Left ventricle myocardium inferior (tissue), 1 donor: ENCODE measurements around the gene CDYL2. TPM values are rescaled to one million over a fixed set of nuclear protein-coding genes. Genes with fewer than 3 reads are reported as not detected.
"Not testable (repeated sequence)": the region's sequence is repeated elsewhere in the genome, so short reads cannot be mapped to it uniquely, and the experiment has no call there.

Experiments
- DNase-seq: peaks from one replicate; pipeline ENCODE4 v3.0.0-alpha.2; 2020
- H3K27ac ChIP-seq: fragments of 200-600 bp; replicated peaks from 2 replicates; pipeline ENCODE4 v1.8.0; 2021
- H3K27me3 ChIP-seq: fragments of 200-600 bp; 2 replicates; pipeline ENCODE4 v1.8.0; 2021; ENCODE audit warnings: low read depth
- H3K36me3 ChIP-seq: fragments of 200-600 bp; 2 replicates; pipeline ENCODE4 v1.8.0; 2021
- H3K4me1 ChIP-seq: fragments of 200-600 bp; 2 replicates; pipeline ENCODE4 v1.8.0; 2021
- H3K4me3 ChIP-seq: fragments of 200-600 bp; 2 replicates; pipeline ENCODE4 v1.8.0; 2021; ENCODE audit warnings: mild to moderate bottlenecking, moderate library complexity
- H3K9me3 ChIP-seq: fragments of 200-600 bp; replicated peaks from 2 replicates; pipeline ENCODE4 v1.8.0; 2021
- intact Hi-C: fragments of 100-400 bp; cut with micrococcal nuclease; formaldehyde crosslinking; loops from one replicate; pipeline ENCODE4 v1.11.0; 2022
- total RNA-seq: library from RNA; stranded (reverse); fragmentation: NEBNext Ultra II Directional; extraction: Animal tissue kit (Norgen Biotek cat#: 25700); gene quantifications from one replicate; pipeline ENCODE4 v1.2.1, GENCODE V29; 2021
- TF ChIP-seq, protein P1 (sequence below): fragments of 200-600 bp; IDR thresholded peaks from 2 replicates; pipeline ENCODE4 v1.8.0; 2021; ENCODE audit warnings: antibody characterized with exemption, mild to moderate bottlenecking, borderline replicate concordance
- donor health status: DM: no; HTN: yes; CAD: no; lungs with severe emphysema.

The CDYL2 gene
- total RNA-seq, 1 donor from 2014 or later = 3.2 TPM

GRCh38 chr16:80654094-80654862 lies 150.1 kb downstream of the CDYL2 start:
- H3K4me3 ChIP-seq = no peak overlapping the region
- no peak for DNase-seq
- H3K9me3 ChIP-seq = peaks cover 16% of the 10 kb centered on the region
- no peaks in the 10 kb centered on the region for H3K27me3 ChIP-seq
- no peaks in the 10 kb centered on the region for H3K4me1 ChIP-seq
- no peak overlapping the region for H3K27ac ChIP-seq
- intact Hi-C loops = no loop called here
- TF ChIP-seq, protein P1, sequence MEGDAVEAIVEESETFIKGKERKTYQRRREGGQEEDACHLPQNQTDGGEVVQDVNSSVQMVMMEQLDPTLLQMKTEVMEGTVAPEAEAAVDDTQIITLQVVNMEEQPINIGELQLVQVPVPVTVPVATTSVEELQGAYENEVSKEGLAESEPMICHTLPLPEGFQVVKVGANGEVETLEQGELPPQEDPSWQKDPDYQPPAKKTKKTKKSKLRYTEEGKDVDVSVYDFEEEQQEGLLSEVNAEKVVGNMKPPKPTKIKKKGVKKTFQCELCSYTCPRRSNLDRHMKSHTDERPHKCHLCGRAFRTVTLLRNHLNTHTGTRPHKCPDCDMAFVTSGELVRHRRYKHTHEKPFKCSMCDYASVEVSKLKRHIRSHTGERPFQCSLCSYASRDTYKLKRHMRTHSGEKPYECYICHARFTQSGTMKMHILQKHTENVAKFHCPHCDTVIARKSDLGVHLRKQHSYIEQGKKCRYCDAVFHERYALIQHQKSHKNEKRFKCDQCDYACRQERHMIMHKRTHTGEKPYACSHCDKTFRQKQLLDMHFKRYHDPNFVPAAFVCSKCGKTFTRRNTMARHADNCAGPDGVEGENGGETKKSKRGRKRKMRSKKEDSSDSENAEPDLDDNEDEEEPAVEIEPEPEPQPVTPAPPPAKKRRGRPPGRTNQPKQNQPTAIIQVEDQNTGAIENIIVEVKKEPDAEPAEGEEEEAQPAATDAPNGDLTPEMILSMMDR = no peak
- H3K36me3 ChIP-seq = no peaks in the 10 kb centered on the region

GRCh38 chr16:80652441-80652840 lies 152.0 kb downstream of the CDYL2 start:
- DNase-seq = no peak
- TF ChIP-seq, protein P1 = no peak
- Histone ChIP-seq H3K4me3 (no peak overlapping the region), H3K27me3 (no peaks in the 10 kb centered on the region), H3K9me3 (peaks cover 30% of the 10 kb centered on the region), H3K36me3 (no peaks in the 10 kb centered on the region), H3K4me1 (no peaks in the 10 kb centered on the region), H3K27ac (no peak overlapping the region)
- intact Hi-C loops = no loop called here

- H3K4me1 ChIP-seq, H3K27ac ChIP-seq, H3K4me3 ChIP-seq, H3K36me3 ChIP-seq, DNase-seq, intact Hi-C loops, H3K27me3 ChIP-seq: not testable (repeated sequence)
- H3K9me3 ChIP-seq = peaks cover 45% of the 10 kb centered on the region
These were observed 154.1 kb downstream of the CDYL2 start for GRCh38 chr16:80650281-80650680.

- Histone ChIP-seq H3K9me3 (peaks cover 35% of the 10 kb centered on the region), H3K4me3 (no peak overlapping the region), H3K27me3 (no peaks in the 10 kb centered on the region), H3K27ac (no peak overlapping the region), H3K36me3 (no peaks in the 10 kb centered on the region), H3K4me1 (no peaks in the 10 kb centered on the region)
- no peak for DNase-seq
- TF ChIP-seq, protein P1 = no peak
- intact Hi-C loops = no loop called here
These were observed 164.1 kb downstream of the CDYL2 start for GRCh38 chr16:80640316-80640715.

DNA sequence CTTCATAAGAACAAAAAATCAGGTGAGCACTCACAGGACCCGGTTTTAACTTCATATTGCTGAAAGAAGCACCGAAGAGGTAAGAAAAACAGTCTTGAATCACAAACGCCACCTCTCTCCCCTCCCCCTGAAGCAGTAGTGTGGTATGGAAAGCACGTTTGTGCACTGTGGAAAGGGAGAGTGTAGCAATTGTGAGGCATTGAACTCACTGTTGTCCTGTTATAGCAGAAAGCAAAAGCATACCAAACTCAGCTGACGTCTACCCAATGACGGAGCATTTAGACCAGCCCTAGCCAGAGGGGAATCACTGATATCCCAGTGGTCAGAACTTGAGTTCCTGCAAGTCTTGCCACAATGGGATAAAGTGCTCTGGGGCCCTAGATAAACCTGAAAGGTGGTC lies 164.8 kb downstream of the CDYL2 start:
- DNase-seq = no peak

DNA sequence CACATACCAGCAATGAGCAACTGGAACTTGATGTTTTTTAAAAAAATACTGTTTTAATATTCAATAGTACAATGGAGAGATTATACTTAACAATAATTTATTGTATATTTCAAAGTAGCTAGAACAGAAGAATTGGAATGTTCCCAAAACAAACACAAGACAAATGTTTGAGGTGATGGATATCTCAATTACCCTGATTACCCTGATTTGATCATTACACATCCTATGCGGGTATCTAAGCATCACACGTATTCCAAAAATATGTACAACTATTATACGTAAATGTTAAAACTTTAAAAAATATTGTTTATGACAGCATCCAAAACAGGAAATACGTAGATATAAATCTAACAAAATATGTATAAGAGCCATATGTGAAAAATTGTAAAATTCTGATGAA lies 166.8 kb downstream of the CDYL2 start:
- intact Hi-C loops = no loop called here
- no peak for DNase-seq

More for the DNA sequence above, 164.8 kb downstream of the CDYL2 start:
- Histone ChIP-seq H3K4me1 (no peaks in the 10 kb centered on the region), H3K36me3 (no peaks in the 10 kb centered on the region), H3K9me3 (peaks cover 41% of the 10 kb centered on the region), H3K27ac (no peak overlapping the region), H3K27me3 (no peaks in the 10 kb centered on the region), H3K4me3 (no peak overlapping the region)
- TF ChIP-seq, protein P1 = no peak
- intact Hi-C loops = no loop called here

More for the DNA sequence above, 166.8 kb downstream of the CDYL2 start:
- Histone ChIP-seq H3K27me3 (no peaks in the 10 kb centered on the region), H3K4me3 (no peak overlapping the region), H3K36me3 (peaks cover 4% of the 10 kb centered on the region), H3K4me1 (no peaks in the 10 kb centered on the region), H3K27ac (no peak overlapping the region), H3K9me3 (peaks cover 32% of the 10 kb centered on the region)
- TF ChIP-seq, protein P1 = no peak
